ENCODE data around the gene SRSF9. TPM values are rescaled to one million over a fixed set of nuclear protein-coding genes. Genes with fewer than 3 reads are reported as not detected.

The SRSF9 gene
- total and polyA plus RNA-seq, 2 experiments from 2014 or later = 154 to 329 TPM

DNA sequence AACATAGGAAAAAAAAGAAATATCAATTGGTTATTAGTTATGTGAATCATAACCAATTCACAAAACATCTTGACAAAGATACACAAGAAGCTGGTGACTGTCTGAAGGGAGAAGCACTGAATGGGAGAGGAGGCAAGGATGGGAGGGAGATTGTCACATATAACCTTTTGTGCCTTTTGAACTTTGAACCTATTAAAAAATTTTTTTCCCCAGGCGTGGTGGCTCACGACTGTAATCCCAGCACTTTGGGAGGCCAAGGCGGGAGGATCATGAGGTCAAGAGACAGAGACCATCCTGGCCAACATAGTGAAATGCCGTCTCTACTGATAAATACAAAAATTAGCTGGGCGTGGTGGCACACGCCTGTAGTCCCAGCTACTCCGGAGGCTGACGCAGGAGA is 39.0 kb upstream of the SRSF9 start:
- DNase-seq = no peak
- no peak overlapping the region for H3K4me2 ChIP-seq (ENCODE audit: unreplicated experiment)
- H3K4me1 ChIP-seq (ENCODE audit: insufficient read depth) = no peaks in the 10 kb centered on the region
- in situ Hi-C loops (cut with MboI) = no loop called here
- H3K79me2 ChIP-seq (ENCODE audit: insufficient read depth) = no peaks in the 10 kb centered on the region
- H3K9ac ChIP-seq = no peak overlapping the region
- 80 to 86% methylated on average over 8 of the region's 8 CpGs for WGBS, 2 experiments (ENCODE audit: low coverage in 1 of 2, low lambda C conversion rate in 2 of 2, missing lambda C conversion rate in 2 of 2)
- no peaks in the 10 kb centered on the region for H4K20me1 ChIP-seq (ENCODE audit: insufficient read depth)
- H3K4me3 ChIP-seq = no peak overlapping the region
- no peak overlapping the region for H2AFZ ChIP-seq
- no peak overlapping the region for H3K27ac ChIP-seq
- TF ChIP-seq EZH2phosphoT487 (IDR thresholded peaks at IDR 0.05; ENCODE audit: insufficient read depth, low read depth) (no peak), EZH2 (IDR thresholded peaks at IDR 0.05; ENCODE audit: insufficient read depth, poor library complexity, severe bottlenecking) (no peak)
- no peaks in the 10 kb centered on the region for H3K9me3 ChIP-seq (ENCODE audit: low read depth)
- H3F3A ChIP-seq (ENCODE audit: insufficient read depth) = 0 out of 2 replicates have a peak, but pooled peaks cover 3% of the 10 kb centered on the region
- no peaks in the 10 kb centered on the region for H3K9me2 ChIP-seq (ENCODE audit: insufficient read depth)
- H3K27me3 ChIP-seq (replicated peaks; ENCODE audit: insufficient read depth) = no peaks in the 10 kb centered on the region
- H3K36me3 ChIP-seq (ENCODE audit: low read depth) = peaks cover 6% of the 10 kb centered on the region; the same call in 1 of the 2 replicates

DNA sequence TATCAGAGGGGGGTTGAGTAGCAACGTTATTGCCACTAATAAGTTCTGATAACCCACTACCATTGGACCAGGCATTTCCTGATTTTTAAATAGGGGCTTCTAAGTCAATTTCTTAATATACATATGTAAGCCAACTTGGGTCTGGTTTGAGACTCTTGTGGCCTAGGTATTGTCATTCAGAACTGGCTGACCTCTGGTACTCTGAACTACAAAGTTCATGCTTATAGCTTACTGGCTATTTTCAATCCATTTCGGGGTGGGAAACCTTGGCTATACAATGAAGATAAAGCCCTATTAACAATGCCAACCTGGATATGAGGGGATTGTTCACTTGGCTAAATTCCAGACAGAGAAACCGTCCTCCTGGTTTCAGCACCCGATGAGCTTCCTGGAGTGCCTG is 35.0 kb upstream of the SRSF9 start:
- Histone ChIP-seq H3K27ac (no peak overlapping the region), H3K9me3 (ENCODE audit: low read depth) (no peaks in the 10 kb centered on the region), H3F3A (ENCODE audit: insufficient read depth) (peaks cover 18% of the 10 kb centered on the region), H3K4me1 (ENCODE audit: insufficient read depth) (no peaks in the 10 kb centered on the region), H2AFZ (no peak overlapping the region), H3K4me2 (ENCODE audit: unreplicated experiment) (no peak overlapping the region), H3K9me2 (ENCODE audit: insufficient read depth) (no peaks in the 10 kb centered on the region), H3K4me3 (no peak overlapping the region), H3K27me3 (replicated peaks; ENCODE audit: insufficient read depth) (no peaks in the 10 kb centered on the region), H4K20me1 (ENCODE audit: insufficient read depth) (no peaks in the 10 kb centered on the region), H3K9ac (no peak overlapping the region), H3K79me2 (ENCODE audit: insufficient read depth) (no peaks in the 10 kb centered on the region), H3K36me3 (ENCODE audit: low read depth) (0 out of 2 replicates have a peak, but pooled peaks cover 3% of the 10 kb centered on the region)
- TF ChIP-seq EZH2 (IDR thresholded peaks at IDR 0.05; ENCODE audit: insufficient read depth, poor library complexity, severe bottlenecking) = no peak
- TF ChIP-seq EZH2phosphoT487 (IDR thresholded peaks at IDR 0.05; ENCODE audit: insufficient read depth, low read depth) = no peak
- in situ Hi-C loops (cut with MboI) = no loop called here
- WGBS, 2 experiments (ENCODE audit: low coverage in 1 of 2, low lambda C conversion rate in 2 of 2, missing lambda C conversion rate in 2 of 2) = 76 to 80% methylated on average over 4 of the region's 4 CpGs
- DNase-seq = no peak

DNA sequence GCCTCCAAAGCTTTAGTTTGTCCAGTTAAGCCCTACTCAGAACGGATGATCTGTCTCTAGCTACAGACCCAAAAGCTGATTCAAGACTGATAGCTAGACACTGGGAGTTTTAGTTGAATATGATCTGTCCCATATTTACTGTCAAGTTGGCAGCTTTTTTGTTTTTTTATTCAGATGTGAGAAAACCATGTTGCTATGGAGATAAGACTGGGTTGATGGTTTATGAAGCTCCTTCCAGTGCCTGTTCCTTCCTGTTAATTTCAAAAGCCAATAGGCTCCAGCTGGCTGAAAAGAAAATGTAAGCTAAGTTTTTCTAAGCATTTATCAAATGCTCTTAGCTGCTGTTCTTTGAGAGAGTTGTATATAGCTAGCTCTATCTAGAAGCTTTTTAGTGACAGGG is 31.0 kb upstream of the SRSF9 start:
- H3K9me3 ChIP-seq (ENCODE audit: low read depth) = no peaks in the 10 kb centered on the region
- no peak overlapping the region for H3K9ac ChIP-seq
- peaks cover 12% of the 10 kb centered on the region for H3K4me1 ChIP-seq (ENCODE audit: insufficient read depth)
- peaks cover 14% of the 10 kb centered on the region for H3K36me3 ChIP-seq (ENCODE audit: low read depth)
- DNase-seq = peak; percentile 33
- H3K27me3 ChIP-seq (replicated peaks; ENCODE audit: insufficient read depth) = no peaks in the 10 kb centered on the region
- TF ChIP-seq EZH2phosphoT487 (IDR thresholded peaks at IDR 0.05; ENCODE audit: insufficient read depth, low read depth) (no peak), EZH2 (IDR thresholded peaks at IDR 0.05; ENCODE audit: insufficient read depth, poor library complexity, severe bottlenecking) (no peak)
- H2AFZ ChIP-seq = no peak overlapping the region
- peaks cover 45% of the 10 kb centered on the region for H3F3A ChIP-seq (ENCODE audit: insufficient read depth)
- H3K4me3 ChIP-seq = no peak overlapping the region
- no peaks in the 10 kb centered on the region for H3K9me2 ChIP-seq (ENCODE audit: insufficient read depth)
- peaks cover 15% of the 10 kb centered on the region for H4K20me1 ChIP-seq (ENCODE audit: insufficient read depth)
- no peak overlapping the region for H3K4me2 ChIP-seq (ENCODE audit: unreplicated experiment)
- WGBS, 2 experiments (ENCODE audit: low coverage in 1 of 2, low lambda C conversion rate in 2 of 2, missing lambda C conversion rate in 2 of 2) = 38 to 47% methylated on average over 1 of the region's 1 CpG
- in situ Hi-C loops (cut with MboI) = no loop called here
- peaks cover 31% of the 10 kb centered on the region for H3K79me2 ChIP-seq (ENCODE audit: insufficient read depth)
- no peak overlapping the region for H3K27ac ChIP-seq

DNA sequence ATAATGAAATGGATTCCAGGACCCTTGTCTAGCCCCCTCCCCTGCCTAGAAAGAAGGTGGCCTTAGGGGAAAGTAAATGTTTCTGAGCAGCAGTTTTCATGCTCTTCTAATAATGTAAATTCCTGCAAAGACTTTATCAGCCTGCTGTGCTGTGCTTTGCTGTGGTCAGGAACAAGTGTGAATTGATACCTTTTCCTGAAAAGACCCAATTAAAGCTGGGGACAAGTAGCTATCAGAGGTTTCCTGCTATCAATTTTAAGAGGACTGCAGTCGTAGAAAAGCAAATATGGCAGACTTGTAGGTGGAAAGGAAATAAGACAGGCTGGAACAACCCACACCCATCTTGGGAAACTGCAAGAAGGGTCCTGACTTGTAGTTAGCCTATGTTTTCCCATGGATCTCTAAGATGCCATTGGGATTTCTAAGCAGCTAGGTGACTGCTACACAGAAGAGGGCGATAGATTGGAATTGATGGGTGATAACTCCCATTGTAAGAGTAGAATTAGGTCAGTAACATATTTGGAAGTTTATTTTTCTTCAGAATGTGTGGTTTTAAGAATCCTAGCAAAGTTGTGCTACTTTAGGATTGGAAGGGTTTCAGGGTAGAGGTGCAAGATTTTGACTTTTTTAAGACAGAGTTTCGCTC is 29.4 kb upstream of the SRSF9 start:
- peaks cover 45% of the 10 kb centered on the region for H3K79me2 ChIP-seq (ENCODE audit: insufficient read depth)
- peaks cover 20% of the 10 kb centered on the region for H3K4me1 ChIP-seq (ENCODE audit: insufficient read depth)
- H3K36me3 ChIP-seq (ENCODE audit: low read depth) = peaks cover 14% of the 10 kb centered on the region
- no peaks in the 10 kb centered on the region for H3K9me3 ChIP-seq (ENCODE audit: low read depth)
- H3F3A ChIP-seq (ENCODE audit: insufficient read depth) = peaks cover 45% of the 10 kb centered on the region
- no peak for DNase-seq
- H3K9me2 ChIP-seq (ENCODE audit: insufficient read depth) = no peaks in the 10 kb centered on the region
- TF ChIP-seq EZH2phosphoT487 (IDR thresholded peaks at IDR 0.05; ENCODE audit: insufficient read depth, low read depth) = no peak
- TF ChIP-seq EZH2 (IDR thresholded peaks at IDR 0.05; ENCODE audit: insufficient read depth, poor library complexity, severe bottlenecking) = no peak
- H3K4me2 ChIP-seq (ENCODE audit: unreplicated experiment) = no peak overlapping the region
- H2AFZ ChIP-seq = no peak overlapping the region
- in situ Hi-C loops (cut with MboI) = no loop called here
- H3K27me3 ChIP-seq (replicated peaks; ENCODE audit: insufficient read depth) = no peaks in the 10 kb centered on the region
- 62 to 65% methylated on average over 3 of the region's 3 CpGs for WGBS, 2 experiments (ENCODE audit: low coverage in 1 of 2, low lambda C conversion rate in 2 of 2, missing lambda C conversion rate in 2 of 2)
- no peak overlapping the region for H3K4me3 ChIP-seq
- peaks cover 15% of the 10 kb centered on the region for H4K20me1 ChIP-seq (ENCODE audit: insufficient read depth)
- no peak overlapping the region for H3K9ac ChIP-seq
- H3K27ac ChIP-seq = peak overlapping the region; percentile 7; the same call in 1 of the 2 replicates

Data from GM23248 (cell line).